ENCODE data around the gene MIA.
"Not testable (repeated sequence)": the region's sequence is repeated elsewhere in the genome, so short reads cannot be mapped to it uniquely, and the experiment has no call there.

The MIA gene

GRCh38 chr19:40781140-40781539 lies 5.8 kb downstream of the MIA start:
- DNase-seq: no peak

GRCh38 chr19:40783711-40784110 lies 8.4 kb downstream of the MIA start:
- DNase-seq: no peak

- not testable (repeated sequence) for DNase-seq
Observed at GRCh38 chr19:40784146-40784545, 8.8 kb downstream of the MIA start.

- DNase-seq: no peak
Observed at GRCh38 chr19:40785526-40785925, 10.2 kb downstream of the MIA start.

GRCh38 chr19:40786060-40787037 lies 11.0 kb downstream of the MIA start:
- DNase-seq: no peak

- DNase-seq: no peak
Observed at GRCh38 chr19:40791349-40791748, 16.0 kb downstream of the MIA start.

GRCh38 chr19:40791996-40792395 lies 16.7 kb downstream of the MIA start:
- no peak for DNase-seq

GRCh38 chr19:40797166-40797962 lies 22.0 kb downstream of the MIA start:
- DNase-seq: no peak

- peak; percentile 87 for DNase-seq
Observed at GRCh38 chr19:40797963-40798682, 22.8 kb downstream of the MIA start.

- DNase-seq: peak; percentile 100
Observed at GRCh38 chr19:40798683-40799557, 23.6 kb downstream of the MIA start, which contains the start of gene EGLN2. Gene EGLN2 (plus strand): TSS chr19:40799191. CDS start chr19:40800573, 1,382 bp downstream.

- DNase-seq: peak; percentile 65
Observed at GRCh38 chr19:40799558-40800338, 24.4 kb downstream of the MIA start.

- DNase-seq: no peak
Observed at GRCh38 chr19:40800339-40800996, 25.1 kb downstream of the MIA start.

GRCh38 chr19:40800997-40801377 lies 25.7 kb downstream of the MIA start:
- no peak for DNase-seq

- no peak for DNase-seq
Observed at GRCh38 chr19:40801426-40802299, 26.3 kb downstream of the MIA start.

- DNase-seq: no peak
Observed at GRCh38 chr19:40802300-40803169, 27.2 kb downstream of the MIA start.

- DNase-seq: no peak
Observed at GRCh38 chr19:40803170-40803856, 28.0 kb downstream of the MIA start.

- DNase-seq: no peak
Observed at GRCh38 chr19:40803857-40804782, 28.8 kb downstream of the MIA start.
